ENCODE measurements around the gene MSX1. TPM values are rescaled to one million over a fixed set of nuclear protein-coding genes. Genes with fewer than 3 reads are reported as not detected.

Gene MSX1
- polyA plus RNA-seq, 1 donor (not counting 4 experiments of a cell fraction or from before 2014, with no cell fraction given) = not detected

GRCh38 chr4:4843635-4844291 lies 15.7 kb upstream of the MSX1 start:
- no peaks in the 10 kb centered on the region for H3K9me3 ChIP-seq (ENCODE audit: control insufficient read depth, low read depth, low read length)
- no peak for TF ChIP-seq EZH2 (IDR thresholded peaks at IDR 0.05; ENCODE audit: low read length)
- TF ChIP-seq CTCF (optimal IDR thresholded peaks at IDR 0.05 in 1 of 3, IDR thresholded peaks at IDR 0.05 in 1 of 3, conservative IDR thresholded peaks at IDR 0.05 in 1 of 3; ENCODE audit: extremely low read depth in 1 of 3, insufficient read depth in 2 of 3, low read length in 3 of 3) = no peak
- H3K9me1 ChIP-seq (ENCODE audit: control insufficient read depth, extremely low read depth, insufficient read depth, low read length) = no peaks in the 10 kb centered on the region
- FAIRE-seq (no peak), DNase-seq (ENCODE audit: low read depth, low spot score) (no peak)
- no peaks in the 10 kb centered on the region for H4K20me1 ChIP-seq (ENCODE audit: control insufficient read depth, extremely low read depth, insufficient read depth, low read length)
- H3K27ac ChIP-seq (ENCODE audit: control insufficient read depth, insufficient read depth, low read length) = no peak overlapping the region
- H3K4me1 ChIP-seq (ENCODE audit: control insufficient read depth, extremely low read depth, insufficient read depth, low read length) = no peaks in the 10 kb centered on the region
- H3K36me3 ChIP-seq (ENCODE audit: control insufficient read depth in 2 of 2, extremely low read depth in 1 of 2, insufficient read depth in 2 of 2, low read length in 2 of 2) = no peaks in the 10 kb centered on the region
- no peak overlapping the region for H3K9ac ChIP-seq (ENCODE audit: control insufficient read depth, extremely low read depth, insufficient read depth, low read length)
- H3K4me2 ChIP-seq (ENCODE audit: control insufficient read depth, extremely low read depth, insufficient read depth, low read depth, low read length) = no peak overlapping the region
- H2AFZ ChIP-seq (ENCODE audit: control insufficient read depth, low read length) = no peak overlapping the region
- no peak overlapping the region for H3K4me3 ChIP-seq (ENCODE audit: control insufficient read depth in 2 of 3, extremely low read depth in 1 of 3, insufficient read depth in 2 of 3, low read depth in 1 of 3, low read length in 3 of 3)
- H3K27me3 ChIP-seq (ENCODE audit: control insufficient read depth, extremely low read depth, insufficient read depth, low read length) = peaks cover 15% of the 10 kb centered on the region
- dilution Hi-C loops (cut with MboI; ENCODE audit: extremely low pct_ligation_motif_present, low sequenced_read_pairs) = no loop called here
- no peaks in the 10 kb centered on the region for H3K79me2 ChIP-seq (ENCODE audit: control insufficient read depth, insufficient read depth, low read length)

GRCh38 chr4:4845027-4845426 lies 14.4 kb upstream of the MSX1 start:
- Histone ChIP-seq H3K9ac (ENCODE audit: control insufficient read depth, extremely low read depth, insufficient read depth, low read length) (no peak overlapping the region), H3K9me1 (ENCODE audit: control insufficient read depth, extremely low read depth, insufficient read depth, low read length) (no peaks in the 10 kb centered on the region), H3K4me1 (ENCODE audit: control insufficient read depth, extremely low read depth, insufficient read depth, low read length) (no peaks in the 10 kb centered on the region), H3K36me3 (ENCODE audit: control insufficient read depth in 2 of 2, extremely low read depth in 1 of 2, insufficient read depth in 2 of 2, low read length in 2 of 2) (no peaks in the 10 kb centered on the region), H2AFZ (ENCODE audit: control insufficient read depth, low read length) (no peak overlapping the region), H3K4me2 (ENCODE audit: control insufficient read depth, extremely low read depth, insufficient read depth, low read depth, low read length) (no peak overlapping the region), H3K4me3 (ENCODE audit: control insufficient read depth in 2 of 3, extremely low read depth in 1 of 3, insufficient read depth in 2 of 3, low read depth in 1 of 3, low read length in 3 of 3) (no peak overlapping the region), H3K27ac (ENCODE audit: control insufficient read depth, insufficient read depth, low read length) (no peak overlapping the region), H4K20me1 (ENCODE audit: control insufficient read depth, extremely low read depth, insufficient read depth, low read length) (no peaks in the 10 kb centered on the region), H3K27me3 (ENCODE audit: control insufficient read depth, extremely low read depth, insufficient read depth, low read length) (peaks cover 26% of the 10 kb centered on the region), H3K9me3 (ENCODE audit: control insufficient read depth, low read depth, low read length) (no peaks in the 10 kb centered on the region), H3K79me2 (ENCODE audit: control insufficient read depth, insufficient read depth, low read length) (no peaks in the 10 kb centered on the region)
- dilution Hi-C loops (cut with MboI; ENCODE audit: extremely low pct_ligation_motif_present, low sequenced_read_pairs) = no loop called here
- no peak for TF ChIP-seq CTCF (optimal IDR thresholded peaks at IDR 0.05 in 1 of 3, IDR thresholded peaks at IDR 0.05 in 1 of 3, conservative IDR thresholded peaks at IDR 0.05 in 1 of 3; ENCODE audit: extremely low read depth in 1 of 3, insufficient read depth in 2 of 3, low read length in 3 of 3)
- no peak for TF ChIP-seq EZH2 (IDR thresholded peaks at IDR 0.05; ENCODE audit: low read length)
- FAIRE-seq = no peak
- DNase-seq (ENCODE audit: low read depth, low spot score) = no peak
